OCI-M2 (cell line): ENCODE measurements around the gene KIF26B.
"Not testable (repeated sequence)": the region's sequence is repeated elsewhere in the genome, so short reads cannot be mapped to it uniquely, and the experiment has no call there.

Source experiments
- DNase-seq: peaks from one replicate; lab custom pipeline; 2025; ENCODE audit not compliant: unreplicated experiment; lab: John Stamatoyannopoulos, UW

The KIF26B gene

DNA sequence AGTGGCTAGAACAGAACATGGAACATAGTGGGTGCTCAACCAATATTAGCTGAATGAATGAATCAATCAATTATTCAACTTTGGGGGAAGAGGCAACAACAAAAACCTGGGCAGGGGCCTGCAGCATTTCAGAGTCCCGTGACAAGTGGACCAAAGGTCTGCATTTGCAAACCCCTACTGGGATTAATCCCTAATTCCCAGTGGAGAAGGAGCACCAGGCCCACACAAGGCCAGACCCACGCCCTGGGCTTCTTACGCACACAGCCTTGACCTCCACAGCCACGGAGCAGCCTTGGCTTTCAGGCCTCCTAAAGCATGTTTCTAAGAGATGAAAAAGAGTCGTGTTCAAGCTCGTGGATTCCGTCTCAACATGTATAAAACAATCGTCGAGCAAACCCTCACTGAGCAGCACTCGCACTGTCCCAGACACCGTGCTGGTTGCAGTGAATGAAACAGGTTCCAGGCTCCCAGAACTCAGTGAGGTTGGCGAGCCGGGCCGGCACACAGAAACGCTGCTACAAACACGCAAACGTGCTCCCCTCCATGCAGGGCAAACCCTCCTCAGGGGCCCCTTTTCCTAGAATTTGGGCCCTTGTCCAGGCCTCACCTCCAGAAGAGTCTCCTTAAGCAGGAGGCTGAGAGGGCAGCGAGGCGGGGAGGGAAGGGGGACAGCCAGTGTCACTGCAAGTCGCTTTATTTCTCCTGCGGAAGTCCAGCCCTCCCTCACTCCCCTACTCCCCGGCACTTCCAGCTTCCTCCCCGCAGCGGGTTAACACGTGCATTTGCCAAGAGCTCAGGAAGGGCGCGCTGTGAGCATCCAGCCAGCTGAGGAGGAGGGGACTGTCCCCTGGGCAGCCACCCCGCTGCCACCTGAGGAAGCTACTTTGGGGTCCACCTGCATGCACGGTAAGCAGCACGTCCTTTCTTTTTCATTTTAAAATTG lies 556.4 kb downstream of the KIF26B start:
- DNase-seq: no peak

DNA sequence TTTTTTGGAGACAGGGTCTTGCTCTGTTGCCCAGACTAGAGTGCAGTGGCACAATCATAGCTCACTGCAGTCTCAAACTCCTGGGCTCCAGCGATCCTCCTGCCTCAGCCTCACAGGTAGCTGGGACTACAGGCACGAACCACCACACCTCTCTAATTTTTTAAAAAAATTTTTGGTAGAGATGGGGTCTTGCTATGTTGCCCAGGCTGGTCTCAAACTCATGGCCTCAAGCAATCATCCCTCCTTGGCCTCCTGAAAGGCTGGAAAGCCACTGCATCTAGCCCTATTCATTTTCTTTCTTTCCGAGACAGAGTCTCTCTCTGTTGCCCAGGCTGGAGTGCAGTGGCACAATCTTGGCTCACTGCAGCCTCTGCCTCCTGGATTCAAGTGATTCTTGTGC lies 559.2 kb downstream of the KIF26B start:
- DNase-seq: not testable (repeated sequence)

DNA sequence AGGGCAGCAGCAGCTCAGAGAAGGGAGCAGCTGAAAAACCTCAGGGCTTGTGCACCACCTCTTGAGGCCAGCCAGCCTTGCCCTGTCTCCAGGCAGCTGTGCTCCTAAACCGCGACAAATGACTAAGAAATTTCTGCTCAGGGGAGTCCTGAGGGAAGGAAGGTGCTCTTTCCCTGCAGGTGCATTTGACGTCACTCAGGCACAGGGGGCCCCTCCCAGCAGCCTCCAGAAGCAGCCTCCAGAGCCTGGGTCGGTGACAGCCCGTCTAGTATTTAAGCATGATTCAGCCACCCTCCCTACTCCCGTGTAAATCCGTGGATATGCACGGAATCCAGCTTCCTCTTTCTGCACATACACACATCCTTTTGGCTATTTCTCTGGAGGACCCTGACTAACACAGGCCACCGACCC lies 560.5 kb downstream of the KIF26B start:
- DNase-seq: no peak

DNA sequence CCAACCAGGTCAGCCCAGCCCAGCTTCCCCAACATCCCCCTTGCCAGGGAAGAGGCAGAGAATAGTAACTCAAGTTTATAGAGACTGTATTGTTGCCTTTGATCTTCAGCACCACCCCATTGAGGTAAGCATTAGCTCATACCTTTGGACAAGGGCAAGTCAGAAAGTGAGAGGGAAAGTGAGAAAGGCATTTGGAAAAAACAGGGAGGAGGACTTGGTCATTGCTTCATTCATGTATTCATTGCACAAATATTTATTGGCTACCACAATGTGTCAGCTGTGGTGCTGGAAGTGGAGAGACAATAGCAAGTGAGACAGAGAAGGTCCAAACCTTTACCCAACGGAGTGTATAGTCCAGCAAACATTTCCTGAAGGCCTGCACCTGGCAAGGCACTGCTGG lies 561.2 kb downstream of the KIF26B start:
- DNase-seq: no peak

DNA sequence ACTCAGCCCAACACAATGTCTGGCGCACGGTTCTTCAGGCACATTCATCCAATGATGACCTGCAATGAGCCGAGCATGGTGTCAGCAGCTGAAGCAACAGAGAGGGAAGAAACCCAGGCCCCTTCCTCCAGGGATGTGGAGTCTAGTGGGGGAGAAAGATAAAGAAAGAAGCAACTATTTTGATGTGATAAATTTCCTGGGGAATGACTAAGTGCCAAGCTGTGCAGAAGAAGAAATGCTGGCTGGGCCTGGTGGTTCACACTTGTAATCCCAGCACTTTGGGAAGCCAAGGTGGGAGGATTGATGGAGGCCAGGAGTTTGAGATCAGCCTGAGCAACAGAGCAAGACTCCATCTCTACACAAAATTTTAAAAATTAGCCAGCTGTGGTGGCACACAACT lies 561.8 kb downstream of the KIF26B start:
- no peak for DNase-seq

DNA sequence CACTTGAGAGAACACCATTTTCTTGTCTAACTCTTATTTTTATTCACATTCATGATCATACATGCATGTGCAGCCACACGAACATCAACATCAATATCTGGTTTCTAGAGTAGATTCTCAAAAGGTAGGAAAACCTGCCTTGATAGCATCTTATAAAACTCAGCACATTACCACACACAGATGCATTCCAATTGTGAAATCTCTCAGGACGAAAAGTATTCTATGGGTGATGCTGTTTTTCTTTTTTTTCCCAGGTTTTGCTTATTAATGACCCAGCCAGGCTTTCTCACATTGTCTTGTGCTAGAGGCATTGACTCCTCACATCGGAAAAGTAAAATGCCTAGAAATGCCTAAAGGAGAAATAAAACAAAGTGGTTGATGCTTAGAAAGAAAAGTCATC lies 562.8 kb downstream of the KIF26B start:
- DNase-seq: no peak

DNA sequence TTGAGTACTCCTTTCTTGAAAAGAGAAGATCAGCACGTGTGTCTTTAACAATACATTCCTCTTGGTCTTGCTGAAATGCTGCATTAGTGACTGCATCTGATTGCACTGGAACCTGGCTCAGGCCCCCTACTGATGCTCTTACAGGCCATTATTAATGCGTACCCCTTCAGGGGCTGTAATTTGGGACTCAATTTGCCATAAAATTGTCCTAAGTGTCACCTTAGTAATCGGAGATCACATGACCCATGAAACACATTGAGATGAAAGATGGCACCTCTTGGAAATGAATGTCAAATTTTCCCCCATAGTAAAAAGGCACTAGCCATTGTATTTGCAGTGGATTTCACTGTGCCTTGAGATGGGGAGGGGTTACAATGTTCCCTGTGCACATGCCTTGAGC lies 563.3 kb downstream of the KIF26B start:
- DNase-seq: no peak

DNA sequence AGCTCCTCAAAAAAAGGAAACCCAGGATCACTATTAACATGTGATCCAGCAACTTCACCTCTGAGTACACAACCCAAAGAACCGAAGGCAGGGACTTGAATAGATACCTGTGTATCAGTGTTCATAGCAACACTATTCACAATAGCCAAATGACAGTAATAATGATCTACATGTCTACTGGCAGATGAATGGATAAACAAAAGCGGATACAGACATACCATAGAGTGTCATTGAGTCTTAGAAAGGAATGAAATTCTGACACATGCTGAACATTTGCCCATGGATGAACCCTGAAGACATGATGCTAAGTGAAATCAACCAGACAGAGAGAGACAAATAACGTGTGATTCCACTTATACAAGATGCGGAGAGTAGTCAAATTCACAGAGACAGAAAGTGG lies 564.2 kb downstream of the KIF26B start:
- no peak for DNase-seq

DNA sequence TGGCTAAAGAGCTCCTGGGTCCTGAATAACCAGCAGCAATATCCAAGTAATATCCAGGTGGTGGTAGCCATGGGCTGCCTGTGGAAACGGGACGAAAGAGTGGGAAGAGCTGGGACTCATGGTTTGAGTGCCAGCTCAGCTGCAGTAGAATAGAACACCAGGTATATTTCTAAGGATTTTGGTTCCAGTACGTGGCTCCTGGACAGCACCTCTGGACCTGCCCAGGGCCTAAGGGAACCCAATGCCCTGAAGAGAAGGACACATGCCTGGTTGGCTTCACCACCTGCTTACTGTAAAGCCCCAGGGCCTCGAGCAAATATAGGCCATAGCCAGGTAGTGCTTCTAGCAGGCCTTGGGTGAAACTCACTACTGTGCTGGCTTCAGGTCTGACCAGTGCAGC lies 566.7 kb downstream of the KIF26B start:
- DNase-seq: no peak

DNA sequence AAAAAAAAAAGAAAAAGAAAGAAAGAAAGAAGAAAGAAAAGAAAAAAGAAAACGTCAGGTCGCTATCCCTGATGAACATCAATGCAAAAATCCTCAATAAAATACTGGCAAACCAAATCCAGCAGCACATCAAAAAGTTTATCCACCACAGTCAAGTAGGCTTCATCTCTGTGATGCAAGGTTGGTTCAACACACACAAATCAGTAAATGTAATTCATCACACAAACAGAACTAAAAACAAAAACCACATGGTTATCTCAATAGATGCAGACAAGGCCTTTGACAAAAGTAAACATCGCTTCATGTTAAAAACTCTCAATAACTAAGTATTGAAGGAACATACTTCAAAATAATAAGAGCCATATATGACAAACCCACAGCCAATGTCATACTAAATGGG lies 573.2 kb downstream of the KIF26B start:
- DNase-seq: not testable (repeated sequence)

DNA sequence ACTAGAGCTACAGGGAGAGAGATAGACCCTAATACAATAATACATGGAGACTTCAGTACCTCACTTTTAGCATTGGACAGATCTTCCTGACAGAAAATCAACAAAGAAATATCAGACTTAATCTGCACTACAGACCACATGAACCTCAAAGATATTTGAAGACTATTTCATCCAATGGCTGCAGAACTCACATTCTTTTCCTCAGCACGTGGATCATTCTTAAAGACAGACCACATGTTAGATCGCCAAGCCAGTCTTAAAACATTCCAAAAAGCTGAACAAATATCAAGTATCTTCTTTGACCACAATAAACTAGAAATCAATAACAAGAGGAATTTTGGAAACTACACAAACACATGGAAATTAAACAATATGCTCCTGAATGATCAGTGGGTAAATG lies 576.0 kb downstream of the KIF26B start:
- DNase-seq: no peak

DNA sequence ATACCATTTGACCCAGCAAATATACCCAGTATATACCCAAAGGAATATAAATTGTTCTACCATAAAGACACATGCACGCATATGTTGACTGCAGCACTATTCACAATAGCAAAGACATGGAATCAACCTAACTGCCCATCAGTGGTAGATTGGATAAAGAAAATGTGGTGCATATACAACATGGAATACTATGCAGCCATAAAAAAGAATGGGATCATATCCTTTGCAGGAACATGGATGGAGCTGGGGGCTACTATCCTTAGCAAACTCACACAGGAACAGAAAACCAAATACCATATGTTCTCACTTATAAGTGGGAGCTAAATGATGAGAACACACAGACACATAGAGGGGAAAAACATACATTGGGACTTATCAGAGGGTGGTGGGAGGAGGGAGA lies 585.6 kb downstream of the KIF26B start:
- DNase-seq: not testable (repeated sequence)

DNA sequence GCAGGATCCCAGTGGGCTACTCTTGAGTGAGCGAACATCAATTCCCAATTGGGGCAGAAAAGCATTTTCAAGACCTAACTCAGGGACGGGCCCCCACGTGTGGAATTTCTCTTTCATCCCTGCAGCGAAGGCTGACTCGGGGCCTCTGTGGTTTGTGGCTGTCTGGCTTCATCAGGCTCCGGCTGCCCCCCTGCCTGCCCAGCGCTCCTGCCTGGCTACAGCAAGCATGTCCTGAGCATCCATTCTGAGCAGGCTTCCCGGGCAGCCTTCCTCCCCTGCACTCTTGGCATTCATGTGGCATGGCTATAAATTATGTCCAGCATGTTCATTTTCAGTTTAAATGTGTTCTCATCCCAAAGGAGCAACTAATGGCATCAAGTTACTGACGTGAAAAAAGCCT lies 588.1 kb downstream of the KIF26B start:
- DNase-seq: no peak

DNA sequence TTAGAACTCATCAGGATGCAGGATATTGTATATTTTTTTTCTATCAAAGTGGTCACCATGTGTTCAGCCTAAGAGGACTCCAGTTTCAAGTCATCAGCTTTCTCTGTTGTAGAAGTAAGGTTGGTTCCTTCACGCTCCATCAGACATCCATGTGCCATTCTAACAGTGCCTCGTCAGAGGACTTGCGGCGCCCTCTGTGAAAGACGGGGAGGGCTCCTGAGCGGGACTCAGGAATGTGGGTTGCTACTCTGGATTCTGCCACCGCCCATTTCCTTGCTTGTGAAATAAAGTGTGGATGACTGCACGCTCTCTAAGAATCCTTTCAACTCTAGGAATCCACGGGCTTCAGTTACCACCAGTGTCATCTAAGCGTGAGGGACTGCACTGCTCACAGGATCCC lies 593.5 kb downstream of the KIF26B start:
- no peak for DNase-seq

DNA sequence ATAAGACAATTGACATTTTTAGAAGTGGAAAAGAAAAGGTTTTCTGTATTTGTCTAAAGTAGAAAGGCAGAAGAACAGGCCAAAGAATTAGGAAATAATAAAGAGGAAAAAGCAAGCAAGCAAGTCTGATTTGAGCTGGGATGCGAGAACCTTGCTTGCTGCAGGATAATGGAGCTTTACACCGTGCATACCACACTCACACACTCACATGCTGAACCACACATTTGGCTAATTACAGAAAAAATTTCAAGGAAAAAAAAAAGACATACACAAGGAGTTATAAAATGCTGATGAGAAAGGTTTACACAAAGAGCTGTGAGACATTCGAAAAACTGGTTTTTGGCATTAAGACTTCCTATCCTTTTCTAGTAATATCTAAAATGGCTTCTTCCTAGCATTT lies 593.9 kb downstream of the KIF26B start:
- no peak for DNase-seq

DNA sequence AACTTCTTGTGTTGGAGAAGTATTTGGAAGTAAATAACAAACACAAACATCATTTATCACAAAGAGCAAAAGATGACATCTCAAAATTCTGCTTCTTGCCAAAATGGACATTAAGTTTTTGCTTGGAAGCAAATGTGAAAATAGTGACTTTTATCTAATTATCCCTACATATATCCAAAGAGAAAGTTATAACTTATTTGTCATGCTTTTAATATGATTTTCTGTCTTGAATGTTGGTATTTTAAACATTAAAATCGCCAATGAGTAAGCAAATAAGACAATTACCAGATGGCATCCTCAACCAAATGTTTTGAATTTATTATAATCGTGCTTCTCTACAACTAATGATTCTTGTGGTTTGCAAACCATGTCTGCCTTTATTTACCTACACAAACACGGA lies 594.3 kb downstream of the KIF26B start:
- DNase-seq: no peak

DNA sequence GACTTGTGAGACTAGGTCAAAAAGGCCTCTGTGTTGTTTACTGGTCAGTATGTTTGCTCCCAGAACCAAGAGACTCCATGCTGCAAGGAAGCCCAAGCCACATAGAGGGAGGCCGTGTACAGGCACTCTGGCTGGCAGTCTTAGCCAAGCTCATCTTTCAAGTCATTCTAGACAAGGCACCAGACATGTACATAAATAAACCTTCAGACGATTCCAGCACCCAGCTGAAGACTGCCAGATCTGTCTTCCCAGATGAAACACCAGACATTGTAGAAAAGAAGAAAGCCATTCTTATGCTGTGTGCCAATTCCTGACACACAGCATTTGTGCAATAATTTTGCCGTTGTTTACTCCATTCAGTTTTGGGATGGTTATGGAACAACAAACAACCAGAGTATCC lies 595.5 kb downstream of the KIF26B start:
- no peak for DNase-seq

DNA sequence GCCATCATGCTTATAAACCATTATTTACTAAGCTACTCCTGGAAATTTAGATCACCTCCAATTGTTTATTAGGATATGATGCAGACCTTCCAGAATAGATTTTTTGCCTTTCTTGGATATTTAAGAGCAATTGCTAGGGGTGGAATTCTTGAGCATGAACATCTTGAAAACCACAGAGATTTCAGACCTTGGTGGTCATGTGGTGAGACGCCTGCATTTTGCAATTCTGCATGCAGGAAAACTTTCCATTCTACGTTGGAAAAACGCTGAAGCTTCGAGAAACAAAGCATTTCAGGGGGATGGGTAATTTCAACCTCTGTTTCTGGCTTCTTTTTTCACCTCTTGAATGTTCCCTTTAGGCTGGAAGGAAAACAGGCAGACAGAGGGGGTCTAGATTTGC lies 596.3 kb downstream of the KIF26B start:
- DNase-seq: no peak

DNA sequence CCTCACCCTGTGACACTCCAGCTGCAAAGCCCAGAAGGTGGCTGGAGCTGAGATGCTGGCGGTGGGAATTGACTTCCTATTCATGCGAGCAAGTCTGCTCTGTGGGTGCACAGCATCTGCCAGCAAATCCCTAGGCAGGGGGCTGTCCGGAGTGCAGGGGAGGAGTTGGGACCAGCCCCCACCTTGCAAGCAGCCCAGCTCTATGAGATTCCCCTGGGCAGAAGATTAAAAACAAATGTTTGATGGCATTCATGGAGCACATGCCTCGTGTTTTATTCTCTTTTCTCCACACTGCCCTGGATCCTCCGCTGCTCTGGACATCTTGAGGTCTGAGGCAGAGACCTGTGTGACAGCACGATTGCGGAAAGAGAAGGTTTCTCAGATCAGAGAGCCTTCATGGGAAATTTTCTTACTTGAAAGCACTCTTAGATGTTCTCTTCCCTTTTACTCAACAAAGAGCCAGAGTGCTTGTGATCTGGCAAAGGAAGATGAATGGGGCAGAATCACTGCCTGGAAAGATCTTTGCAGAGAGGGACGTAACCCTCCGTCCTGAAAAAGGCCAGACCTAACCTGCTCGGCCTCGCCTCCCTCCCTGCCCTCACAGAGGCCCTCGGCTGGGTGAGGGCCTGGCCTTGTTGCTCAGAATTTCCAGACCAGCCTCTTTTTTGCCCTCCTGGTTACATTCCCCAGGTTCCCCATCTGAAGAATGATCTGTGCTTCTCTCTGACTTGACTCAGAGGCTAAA lies 597.1 kb downstream of the KIF26B start:
- DNase-seq: no peak

DNA sequence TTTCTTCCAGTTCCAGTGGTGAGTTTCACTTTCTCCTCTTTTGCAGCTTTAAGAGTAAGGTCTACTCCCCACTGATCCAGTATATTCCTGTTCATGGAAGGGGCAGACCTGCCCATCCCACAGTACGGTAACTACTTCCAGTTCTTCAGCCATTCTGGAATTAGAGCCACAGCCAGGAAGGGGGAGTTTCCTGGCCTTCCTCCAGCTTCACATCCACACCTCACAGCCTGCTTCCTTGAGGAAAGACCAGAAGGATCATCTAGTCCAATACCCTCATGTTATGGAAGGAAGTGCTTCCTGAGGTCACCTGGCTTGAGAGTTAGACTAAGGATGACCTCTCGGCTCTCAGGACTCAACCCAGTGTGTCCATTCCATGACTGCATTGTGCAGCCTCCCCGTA lies 597.8 kb downstream of the KIF26B start:
- DNase-seq: no peak

DNA sequence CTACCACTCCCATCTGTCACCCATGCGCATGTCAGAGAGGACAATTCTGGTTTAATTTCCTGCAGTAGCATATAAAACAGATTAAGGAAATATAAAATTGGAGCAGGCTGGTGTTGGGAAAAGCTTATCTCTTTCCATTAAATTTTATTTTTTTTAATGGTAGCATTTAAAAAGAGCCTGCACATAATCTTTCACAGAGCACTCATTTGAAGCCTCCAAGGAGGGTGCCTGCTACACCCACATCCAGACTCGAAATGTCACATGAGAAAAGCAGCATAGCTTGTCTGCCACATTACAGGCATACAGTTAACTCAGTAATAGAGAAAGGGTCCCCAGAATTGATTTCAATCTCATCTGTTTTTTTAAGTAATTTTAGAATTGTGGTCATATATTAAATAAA lies 599.0 kb downstream of the KIF26B start:
- no peak for DNase-seq

DNA sequence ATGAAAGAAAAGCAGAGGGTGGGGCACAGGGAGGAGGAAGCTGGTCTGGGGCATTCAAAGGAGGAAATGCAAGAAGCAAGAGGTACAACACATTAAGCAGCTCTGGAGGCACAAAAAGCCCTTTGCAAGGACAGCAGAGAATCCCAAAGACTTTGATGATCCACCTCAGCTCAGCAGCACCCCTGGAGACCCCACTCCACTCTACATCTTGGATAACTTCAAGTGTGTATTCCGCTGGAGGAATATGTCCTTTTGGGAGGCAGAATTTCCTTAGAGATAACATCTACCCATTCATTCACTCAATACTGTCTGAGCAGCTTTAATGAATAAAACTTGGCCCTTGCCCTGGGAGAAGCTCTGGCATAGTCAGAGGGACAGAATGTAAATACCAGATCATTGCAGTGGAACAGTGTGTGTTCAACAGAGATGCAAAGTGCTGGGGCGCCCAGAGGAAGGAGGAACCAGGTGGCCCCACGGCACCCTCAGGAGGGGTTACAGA lies 599.7 kb downstream of the KIF26B start:
- DNase-seq: no peak
